Vagina (tissue), 2 donors: ENCODE data around the gene GRAMD4. TPM values are rescaled to one million over a fixed set of nuclear protein-coding genes. Genes with fewer than 3 reads are reported as not detected.
"Not testable (repeated sequence)": the region's sequence is repeated elsewhere in the genome, so short reads cannot be mapped to it uniquely, and the experiment has no call there.

Source experiments
- DNase-seq, 2 donors: peaks; one replicate each; pipeline ENCODE4 v3.0.0-alpha.2; 2017; ENCODE audit errors: extremely low spot score in 2 of 2
- H3K27ac ChIP-seq: fragments of 200-600 bp; sonication (generic); one replicate; pipeline ENCODE4 v1.5.1; 2019
- H3K27me3 ChIP-seq: fragments of 200-600 bp; sonication (generic); one replicate; pipeline ENCODE4 v1.5.1; 2019
- H3K36me3 ChIP-seq, 2 donors: fragments of 200-600 bp; sonication (generic); one replicate each; pipeline ENCODE4 v1.5.1; 2017 to 2019
- H3K4me1 ChIP-seq: fragments of 200-600 bp; sonication (generic); one replicate; pipeline ENCODE4 v1.5.1; 2019
- H3K4me3 ChIP-seq, 2 donors: fragments of 200-600 bp; sonication (generic); 1 replicate in 1 of 2; 2 replicates in 1 of 2; pipeline ENCODE4 v1.5.1; 2016 to 2019
- H3K9me3 ChIP-seq: fragments of 200-600 bp; sonication (generic); one replicate; pipeline ENCODE4 v1.5.1; 2019
- POLR2A ChIP-seq, 2 donors: fragments of 450-650 bp; IDR thresholded peaks; one replicate each; pipeline ENCODE4 v1.6.1; 2017; ENCODE audit warnings: antibody characterized with exemption in 2 of 2, mild to moderate bottlenecking in 2 of 2, moderate library complexity in 2 of 2
- POLR2AphosphoS5 ChIP-seq, 2 donors: sonication (generic); formaldehyde crosslinking; IDR thresholded peaks; one replicate each; pipeline ENCODE4 v1.9.0; 2017; ENCODE audit warnings: antibody characterized with exemption in 2 of 2, mild to moderate bottlenecking in 2 of 2, low read depth in 1 of 2; ENCODE audit not compliant: insufficient read depth in 1 of 2
- intact Hi-C: fragments of 100-400 bp; cut with DNase I; formaldehyde crosslinking; loops from one replicate; pipeline ENCODE4 v1.15.1; 2023
- total RNA-seq: library from RNA; depleted of rRNA; stranded (reverse); fragments of >200 nt; gene quantifications from one replicate; pipeline ENCODE4 v1.2.3, GENCODE V29; 2016
- TF ChIP-seq, protein P1 (sequence below), 3 experiments: fragments of 450-650 bp in 2 of 3; fragments of 200-600 bp in 1 of 3; sonication (generic) in 1 of 3; IDR thresholded peaks; one replicate each; pipeline ENCODE4 v1.5.1; 2017 to 2019; ENCODE audit warnings: antibody characterized with exemption in 3 of 3, mild to moderate bottlenecking in 2 of 3, moderate library complexity in 2 of 3

The GRAMD4 gene
- total RNA-seq, 1 donor from 2014 or later, result 28.7 TPM

DNA sequence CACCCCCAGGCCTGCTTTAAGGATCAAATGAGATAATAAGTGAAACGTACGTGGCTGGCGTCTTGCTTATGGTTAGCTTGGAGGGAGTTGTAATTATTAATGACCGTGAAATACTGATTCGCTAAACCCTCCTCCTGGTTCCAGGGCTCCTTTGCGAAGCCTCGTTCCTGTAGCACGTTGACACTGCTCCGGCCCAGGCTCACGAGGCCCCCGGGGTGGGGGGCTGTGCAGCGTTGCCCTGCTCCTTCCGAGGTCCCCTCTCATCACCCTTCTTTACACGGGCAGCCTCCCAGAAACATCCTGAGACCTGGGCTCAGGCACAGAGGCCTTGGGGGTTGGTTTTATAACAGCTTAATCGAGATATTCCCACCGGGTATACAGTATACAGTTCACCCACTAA lies 9.1 kb downstream of the GRAMD4 start:
- H3K27ac ChIP-seq, result no peak overlapping the region
- H3K36me3 ChIP-seq, result peaks cover 0 to 3% of the 10 kb centered on the region in 2 donors
- no peak overlapping the region for H3K4me3 ChIP-seq
- TF ChIP-seq POLR2A (IDR thresholded peaks at IDR 0.05) (no peak), POLR2AphosphoS5 (IDR thresholded peaks at IDR 0.05; ENCODE audit: insufficient read depth in 1 of 2, low read depth in 1 of 2) (no peak)
- TF ChIP-seq, protein P1, sequence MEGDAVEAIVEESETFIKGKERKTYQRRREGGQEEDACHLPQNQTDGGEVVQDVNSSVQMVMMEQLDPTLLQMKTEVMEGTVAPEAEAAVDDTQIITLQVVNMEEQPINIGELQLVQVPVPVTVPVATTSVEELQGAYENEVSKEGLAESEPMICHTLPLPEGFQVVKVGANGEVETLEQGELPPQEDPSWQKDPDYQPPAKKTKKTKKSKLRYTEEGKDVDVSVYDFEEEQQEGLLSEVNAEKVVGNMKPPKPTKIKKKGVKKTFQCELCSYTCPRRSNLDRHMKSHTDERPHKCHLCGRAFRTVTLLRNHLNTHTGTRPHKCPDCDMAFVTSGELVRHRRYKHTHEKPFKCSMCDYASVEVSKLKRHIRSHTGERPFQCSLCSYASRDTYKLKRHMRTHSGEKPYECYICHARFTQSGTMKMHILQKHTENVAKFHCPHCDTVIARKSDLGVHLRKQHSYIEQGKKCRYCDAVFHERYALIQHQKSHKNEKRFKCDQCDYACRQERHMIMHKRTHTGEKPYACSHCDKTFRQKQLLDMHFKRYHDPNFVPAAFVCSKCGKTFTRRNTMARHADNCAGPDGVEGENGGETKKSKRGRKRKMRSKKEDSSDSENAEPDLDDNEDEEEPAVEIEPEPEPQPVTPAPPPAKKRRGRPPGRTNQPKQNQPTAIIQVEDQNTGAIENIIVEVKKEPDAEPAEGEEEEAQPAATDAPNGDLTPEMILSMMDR (IDR thresholded peaks at IDR 0.05), result no peak
- H3K9me3 ChIP-seq, result no peaks in the 10 kb centered on the region
- no peak for DNase-seq
- peaks cover 30% of the 10 kb centered on the region for H3K4me1 ChIP-seq
- H3K27me3 ChIP-seq, result no peaks in the 10 kb centered on the region
- intact Hi-C loops, result no loop called here

DNA sequence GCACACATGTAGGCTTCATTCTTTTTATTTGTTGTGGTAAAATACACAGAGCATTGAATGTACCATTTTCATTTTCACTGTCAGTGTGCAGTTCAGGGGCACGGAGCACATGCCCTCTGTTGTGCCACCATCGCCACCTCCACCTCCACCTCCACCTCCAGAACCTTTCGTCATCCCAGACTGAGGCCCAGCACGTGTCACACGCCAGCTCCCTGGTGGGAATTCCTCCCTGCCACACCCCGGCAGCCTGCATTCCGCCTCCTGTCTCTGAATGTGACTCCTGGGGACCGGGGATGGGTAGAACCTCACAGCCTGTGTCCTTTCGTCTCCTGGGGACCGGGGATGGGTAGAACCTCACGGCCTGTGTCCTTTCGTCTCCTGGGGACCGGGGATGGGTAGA lies 10.9 kb downstream of the GRAMD4 start:
- H3K4me1 ChIP-seq, result peaks cover 24% of the 10 kb centered on the region
- TF ChIP-seq POLR2A (IDR thresholded peaks at IDR 0.05) (no peak), POLR2AphosphoS5 (IDR thresholded peaks at IDR 0.05; ENCODE audit: insufficient read depth in 1 of 2, low read depth in 1 of 2) (no peak)
- TF ChIP-seq, protein P1 (IDR thresholded peaks at IDR 0.05), result no peak
- no peak for DNase-seq
- peaks cover 0 to 3% of the 10 kb centered on the region in 2 donors for H3K36me3 ChIP-seq
- no peak overlapping the region for H3K27ac ChIP-seq
- H3K4me3 ChIP-seq, result no peak overlapping the region
- no peaks in the 10 kb centered on the region for H3K27me3 ChIP-seq
- H3K9me3 ChIP-seq, result no peaks in the 10 kb centered on the region
- intact Hi-C loops, result no loop called here

DNA sequence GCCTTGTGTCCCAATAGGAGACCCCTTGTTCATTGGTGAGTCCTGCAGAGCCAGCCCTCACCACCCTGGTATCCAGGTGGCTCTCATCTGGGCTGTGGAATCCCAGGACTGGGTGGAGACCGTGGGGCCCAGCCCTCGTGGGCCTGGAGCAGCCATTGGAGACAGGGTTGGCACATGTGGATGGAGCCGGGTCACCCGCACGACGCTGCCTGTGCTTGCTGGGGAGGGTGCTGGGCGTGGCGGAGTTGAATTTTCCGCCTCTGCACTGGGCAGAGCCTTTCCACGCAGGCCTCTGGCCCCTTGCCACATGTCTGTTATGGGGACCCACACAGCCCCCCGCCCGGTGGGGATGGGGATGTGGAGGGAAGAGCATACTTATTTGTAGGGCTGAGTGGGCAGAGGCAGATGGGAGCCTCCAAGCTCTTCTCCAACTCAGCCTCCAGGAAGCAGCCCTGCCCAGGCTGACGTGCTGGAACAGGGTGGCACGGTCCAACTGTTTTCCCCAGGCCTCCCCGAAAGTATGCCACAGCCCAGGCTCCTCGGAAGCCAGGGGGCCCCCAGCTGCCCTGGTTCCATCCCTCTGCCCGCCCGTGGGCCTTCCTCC lies 12.6 kb downstream of the GRAMD4 start:
- peaks cover 11% of the 10 kb centered on the region for H3K4me1 ChIP-seq
- H3K9me3 ChIP-seq, result no peaks in the 10 kb centered on the region
- H3K27me3 ChIP-seq, result no peaks in the 10 kb centered on the region
- H3K27ac ChIP-seq, result no peak overlapping the region
- intact Hi-C loops, result no loop called here
- no peak overlapping the region for H3K4me3 ChIP-seq
- TF ChIP-seq, protein P1 (IDR thresholded peaks at IDR 0.05), result no peak
- no peak for TF ChIP-seq POLR2AphosphoS5 (IDR thresholded peaks at IDR 0.05; ENCODE audit: insufficient read depth in 1 of 2, low read depth in 1 of 2)
- TF ChIP-seq POLR2A (IDR thresholded peaks at IDR 0.05), result no peak
- no peak for DNase-seq
- H3K36me3 ChIP-seq, result peaks cover 0 to 2% of the 10 kb centered on the region in 2 donors

DNA sequence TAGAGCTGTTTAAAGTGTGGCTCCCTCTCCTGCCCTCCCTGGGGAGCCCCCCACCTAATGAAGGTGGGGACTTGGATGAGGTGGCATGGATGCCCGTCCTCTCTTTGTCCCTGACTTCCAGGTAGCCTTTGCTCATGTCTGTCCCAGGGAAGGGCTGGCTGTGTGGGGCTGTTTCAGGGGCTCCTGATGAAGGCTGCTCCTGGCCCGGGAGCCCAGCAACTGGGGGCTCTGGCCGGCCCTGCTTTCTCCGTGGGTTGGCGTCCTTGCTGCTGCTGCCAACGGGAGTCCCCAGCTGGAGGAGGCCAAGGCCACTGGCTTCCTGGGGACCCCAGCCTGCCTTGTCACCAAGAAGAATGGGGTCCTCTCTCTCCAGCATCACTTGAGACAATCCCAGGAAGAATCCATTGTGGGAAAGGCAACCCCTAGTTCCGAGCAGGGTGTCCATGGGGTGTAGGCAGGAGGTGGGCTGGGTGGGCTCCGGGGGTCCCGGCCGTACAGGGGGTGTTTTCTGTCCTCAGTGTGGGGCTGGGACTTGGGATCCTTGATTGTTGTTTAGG lies 13.2 kb downstream of the GRAMD4 start:
- intact Hi-C loops, result no loop called here
- no peaks in the 10 kb centered on the region for H3K9me3 ChIP-seq
- DNase-seq, result no peak
- TF ChIP-seq POLR2AphosphoS5 (IDR thresholded peaks at IDR 0.05; ENCODE audit: insufficient read depth in 1 of 2, low read depth in 1 of 2), result no peak
- no peak for TF ChIP-seq POLR2A (IDR thresholded peaks at IDR 0.05)
- TF ChIP-seq, protein P1 (IDR thresholded peaks at IDR 0.05), result no peak
- no peaks in the 10 kb centered on the region for H3K36me3 ChIP-seq
- no peaks in the 10 kb centered on the region for H3K27me3 ChIP-seq
- H3K4me3 ChIP-seq, result no peak overlapping the region
- no peak overlapping the region for H3K27ac ChIP-seq
- H3K4me1 ChIP-seq, result peaks cover 6% of the 10 kb centered on the region

DNA sequence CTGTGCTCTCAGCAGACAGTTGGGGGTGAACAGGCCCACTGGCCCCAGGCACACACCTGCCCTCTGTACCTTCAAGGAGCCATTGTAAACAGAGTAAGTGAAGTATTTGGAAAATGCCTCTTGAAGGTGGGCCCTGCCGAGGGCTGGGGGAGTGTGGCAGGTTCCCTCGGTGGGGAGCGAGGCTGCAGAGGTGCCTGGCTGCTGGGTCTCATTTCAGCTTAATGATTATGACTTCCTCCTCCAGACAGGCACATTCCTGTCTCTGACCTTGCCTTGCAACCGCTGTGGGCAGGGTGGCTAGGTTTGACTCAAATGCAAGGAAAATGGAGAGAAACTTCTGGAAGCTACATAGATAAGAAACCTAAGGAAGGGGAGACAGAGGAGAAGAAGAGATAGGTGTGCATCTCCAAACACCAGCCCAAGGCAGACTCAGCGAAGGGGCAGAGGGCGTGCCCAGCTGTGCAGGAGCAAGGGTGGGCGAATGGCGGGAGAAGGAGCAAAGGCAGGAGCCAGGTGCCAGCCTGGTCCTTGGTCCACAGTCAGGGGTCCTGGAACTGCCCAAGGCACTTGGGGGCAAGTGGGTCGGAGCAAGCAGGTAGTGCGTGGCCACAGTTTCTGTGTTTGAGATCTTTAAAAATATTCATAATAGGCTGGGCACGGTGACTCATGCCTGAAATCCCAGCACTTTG lies 14.0 kb downstream of the GRAMD4 start:
- TF ChIP-seq POLR2A (IDR thresholded peaks at IDR 0.05) (no peak), POLR2AphosphoS5 (IDR thresholded peaks at IDR 0.05; ENCODE audit: insufficient read depth in 1 of 2, low read depth in 1 of 2) (no peak)
- TF ChIP-seq, protein P1 (IDR thresholded peaks at IDR 0.05), result no peak
- Histone ChIP-seq H3K27ac (no peak overlapping the region), H3K36me3 (no peaks in the 10 kb centered on the region), H3K4me1 (peaks cover 10% of the 10 kb centered on the region), H3K9me3 (no peaks in the 10 kb centered on the region), H3K27me3 (no peaks in the 10 kb centered on the region), H3K4me3 (no peak overlapping the region)
- intact Hi-C loops, result no loop called here
- no peak for DNase-seq

DNA sequence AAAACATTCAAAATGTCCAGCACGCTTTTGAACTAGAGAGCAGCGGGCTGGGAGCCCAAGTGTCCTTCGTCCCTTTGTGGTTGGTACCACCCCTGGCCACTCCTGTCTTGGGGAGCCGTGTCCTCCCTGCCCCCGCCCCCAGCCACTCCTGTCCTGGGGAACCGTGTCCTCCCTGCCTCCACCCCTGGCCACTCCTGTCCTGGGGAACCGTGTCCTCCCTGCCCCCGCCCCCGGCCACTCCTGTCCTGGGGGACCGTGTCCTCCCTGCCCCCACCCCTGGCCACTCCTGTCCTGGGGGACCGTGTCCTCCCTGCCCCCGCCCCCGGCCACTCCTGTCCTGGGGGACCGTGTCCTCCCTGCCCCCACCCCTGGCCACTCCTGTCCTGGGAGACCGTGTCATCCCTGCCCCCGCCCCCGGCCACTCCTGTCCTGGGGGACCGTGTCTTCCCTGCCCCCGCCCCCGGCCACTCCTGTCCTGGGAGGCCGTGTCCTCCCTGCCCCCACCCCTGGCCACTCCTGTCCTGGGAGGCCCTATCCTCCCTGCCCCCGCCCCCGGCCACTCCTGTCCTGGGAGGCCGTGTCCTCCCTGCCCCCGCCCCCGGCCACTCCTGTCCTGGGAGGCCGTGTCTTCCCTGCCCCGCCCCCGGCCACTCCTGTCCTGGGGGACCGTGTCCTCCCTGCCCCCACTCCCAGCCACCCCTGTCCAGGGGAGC lies 14.9 kb downstream of the GRAMD4 start:
- H3K9me3 ChIP-seq, H3K27ac ChIP-seq, H3K27me3 ChIP-seq, H3K4me3 ChIP-seq, DNase-seq, intact Hi-C loops, H3K36me3 ChIP-seq: not testable (repeated sequence)
- peaks cover 11% of the 10 kb centered on the region for H3K4me1 ChIP-seq
